Glutamatergic neuron (in vitro differentiated cells): ENCODE measurements around the gene ZNF738. TPM values are rescaled to one million over a fixed set of nuclear protein-coding genes. Genes with fewer than 3 reads are reported as not detected.
"Not testable (repeated sequence)": the region's sequence is repeated elsewhere in the genome, so short reads cannot be mapped to it uniquely, and the experiment has no call there.

ENCODE experiments used
- DNase-seq: peaks from one replicate; pipeline ENCODE4 v3.0.0; 2022
- H3K27ac Mint-ChIP-seq: one replicate; pipeline ENCODE4 v1.8.0; 2020; ENCODE audit warnings: mild to moderate bottlenecking, mixed read lengths, inconsistent platforms; ENCODE audit not compliant: unreplicated experiment
- H3K27me3 Mint-ChIP-seq: one replicate; pipeline ENCODE4 v1.8.0; 2020; ENCODE audit warnings: mild to moderate bottlenecking, moderate library complexity, mixed read lengths, inconsistent platforms; ENCODE audit not compliant: unreplicated experiment
- H3K36me3 Mint-ChIP-seq: one replicate; pipeline ENCODE4 v1.8.0; 2020; ENCODE audit warnings: mild to moderate bottlenecking, mixed read lengths, inconsistent platforms; ENCODE audit not compliant: unreplicated experiment
- H3K4me1 Mint-ChIP-seq: one replicate; pipeline ENCODE4 v1.8.0; 2020; ENCODE audit warnings: mild to moderate bottlenecking, low read depth, mixed read lengths, inconsistent platforms; ENCODE audit not compliant: unreplicated experiment
- H3K4me3 Mint-ChIP-seq: one replicate; pipeline ENCODE4 v1.8.0; 2020; ENCODE audit warnings: mild to moderate bottlenecking, mixed read lengths, inconsistent platforms; ENCODE audit not compliant: unreplicated experiment
- H3K9me3 Mint-ChIP-seq: one replicate; pipeline ENCODE4 v1.8.0; 2020; ENCODE audit warnings: mild to moderate bottlenecking, moderate library complexity, mixed read lengths, inconsistent platforms; ENCODE audit not compliant: unreplicated experiment
- long read RNA-seq: library from polyadenylated mRNA; unstranded; transcript quantifications from one replicate; pipeline ENCODE4 v2.0.0, GENCODE V29; 2020; ENCODE audit not compliant: unreplicated experiment
- total RNA-seq: library from RNA; stranded (reverse); fragmentation: NEBNext Ultra II Directional; extraction: Animal tissue kit (Norgen Biotek cat#: 25700); gene quantifications from one replicate; pipeline ENCODE4 v1.2.1, GENCODE V29; 2021; ENCODE audit not compliant: unreplicated experiment
- TF ChIP-seq, protein P1 (sequence below): fragments of 200-600 bp; sonication (generic); IDR thresholded peaks from one replicate; pipeline ENCODE4 v1.5.0; 2021; ENCODE audit not compliant: partially characterized antibody, unreplicated experiment

The ZNF738 gene
- total RNA-seq = 80.3 TPM
- long read RNA-seq, transcript ZNF738-202 (5 exons, 1,142 nt) = major isoform, 38 of 62 reads
- long read RNA-seq, transcript ZNF738-201 (5 exons, 2,442 nt) = minor isoform, 21 of 62 reads
- long read RNA-seq, partial matches to known transcripts = 1 of 62 reads
- long read RNA-seq, other reads (novel, unspliced or antisense) = 2 of 62 reads

DNA sequence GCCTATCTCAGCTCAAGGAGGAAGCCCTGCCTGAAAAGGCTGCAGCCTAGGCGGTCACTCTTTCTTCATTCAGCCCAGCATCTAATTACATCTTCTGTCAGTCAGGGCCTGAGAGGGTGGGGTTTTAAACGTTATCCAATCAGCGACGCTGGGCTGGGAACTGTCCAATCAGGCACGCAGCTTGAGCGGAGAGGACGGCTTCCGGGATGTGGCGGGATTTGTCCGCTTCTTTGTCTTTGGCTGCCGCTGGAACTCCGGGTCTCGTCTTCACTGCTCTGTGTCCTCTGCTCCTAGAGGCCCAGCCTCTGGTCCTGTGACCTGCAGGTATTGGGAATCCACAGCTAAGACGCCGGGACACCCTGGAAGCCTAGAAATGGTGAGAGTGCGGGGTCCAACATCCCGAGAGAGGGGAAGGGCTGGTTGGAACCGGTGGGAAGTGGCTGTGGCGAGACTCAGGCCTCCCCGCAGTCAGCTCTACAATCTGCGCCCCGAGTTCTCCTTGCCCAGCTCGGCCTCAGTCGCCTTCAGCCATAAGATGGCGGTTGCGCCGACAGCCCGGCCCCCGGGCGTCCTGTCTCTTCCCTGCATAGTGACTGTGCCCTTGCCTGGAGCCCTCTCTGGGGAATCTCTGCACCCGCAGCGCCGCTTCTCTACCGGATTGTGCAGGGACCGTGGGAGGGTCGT, at the start of gene ZNF738:
TSS of gene ZNF738 (plus strand) at position 233 of the 684 bp plus-strand sequence. CDS start at position 374, 141 bp downstream.
- Mint-ChIP-seq H3K9me3 (peaks cover 8% of the 10 kb centered on the region), H3K36me3 (peaks cover 8% of the 10 kb centered on the region), H3K4me3 (peak within 1 kb of the TSS; percentile 99), H3K27ac (peak within 1 kb of the TSS; percentile 100), H3K4me1 (no peaks in the 10 kb centered on the region), H3K27me3 (peaks cover 7% of the 10 kb centered on the region)
- peak; percentile 89 for DNase-seq
- TF ChIP-seq, protein P1, sequence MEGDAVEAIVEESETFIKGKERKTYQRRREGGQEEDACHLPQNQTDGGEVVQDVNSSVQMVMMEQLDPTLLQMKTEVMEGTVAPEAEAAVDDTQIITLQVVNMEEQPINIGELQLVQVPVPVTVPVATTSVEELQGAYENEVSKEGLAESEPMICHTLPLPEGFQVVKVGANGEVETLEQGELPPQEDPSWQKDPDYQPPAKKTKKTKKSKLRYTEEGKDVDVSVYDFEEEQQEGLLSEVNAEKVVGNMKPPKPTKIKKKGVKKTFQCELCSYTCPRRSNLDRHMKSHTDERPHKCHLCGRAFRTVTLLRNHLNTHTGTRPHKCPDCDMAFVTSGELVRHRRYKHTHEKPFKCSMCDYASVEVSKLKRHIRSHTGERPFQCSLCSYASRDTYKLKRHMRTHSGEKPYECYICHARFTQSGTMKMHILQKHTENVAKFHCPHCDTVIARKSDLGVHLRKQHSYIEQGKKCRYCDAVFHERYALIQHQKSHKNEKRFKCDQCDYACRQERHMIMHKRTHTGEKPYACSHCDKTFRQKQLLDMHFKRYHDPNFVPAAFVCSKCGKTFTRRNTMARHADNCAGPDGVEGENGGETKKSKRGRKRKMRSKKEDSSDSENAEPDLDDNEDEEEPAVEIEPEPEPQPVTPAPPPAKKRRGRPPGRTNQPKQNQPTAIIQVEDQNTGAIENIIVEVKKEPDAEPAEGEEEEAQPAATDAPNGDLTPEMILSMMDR = no peak

DNA sequence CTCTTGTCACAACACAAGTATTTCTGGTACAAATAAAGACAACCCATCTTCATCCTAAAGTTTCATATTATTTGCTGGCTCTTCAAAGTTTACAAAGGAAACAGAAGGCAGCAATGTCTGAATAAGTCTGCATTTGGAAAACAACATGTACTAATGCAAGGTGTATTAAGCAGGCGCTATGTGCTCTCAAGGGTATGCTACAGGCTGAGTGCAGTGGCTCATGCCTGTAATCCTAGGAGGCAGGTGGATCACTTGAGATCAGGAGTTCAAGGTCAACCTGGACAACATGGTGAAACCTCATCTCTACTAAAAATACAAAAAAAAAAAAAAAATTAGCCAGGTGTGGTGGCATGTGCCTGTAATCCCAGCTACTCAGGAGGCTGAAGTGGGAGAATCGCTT, 46.0 kb upstream of the ZNF738 start:
- H3K4me1 Mint-ChIP-seq, H3K4me3 Mint-ChIP-seq, H3K27me3 Mint-ChIP-seq, H3K9me3 Mint-ChIP-seq, DNase-seq, H3K36me3 Mint-ChIP-seq, H3K27ac Mint-ChIP-seq: not testable (repeated sequence)

DNA sequence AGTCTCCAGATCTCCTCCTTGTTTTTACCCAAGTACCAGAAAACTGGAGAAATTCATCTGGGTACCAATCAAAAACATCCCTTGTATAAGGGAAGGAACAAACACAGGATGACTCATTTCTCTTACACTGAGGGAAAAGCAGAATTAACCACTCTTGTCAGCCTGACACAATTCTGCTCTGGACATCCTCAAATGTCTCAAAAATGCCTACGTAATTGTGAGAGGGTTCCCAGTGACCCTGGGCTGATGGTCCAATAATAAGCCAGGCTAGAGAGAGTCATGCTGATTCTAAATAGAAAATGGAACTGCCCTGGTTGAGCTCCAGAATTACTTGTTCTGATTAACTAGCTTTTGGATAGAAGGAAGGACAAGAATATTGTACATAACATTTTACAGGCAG, 44.1 kb upstream of the ZNF738 start:
- TF ChIP-seq, protein P1 = no peak
- Mint-ChIP-seq H3K4me1 (peaks cover 12% of the 10 kb centered on the region), H3K36me3 (no peaks in the 10 kb centered on the region), H3K4me3 (no peak overlapping the region), H3K27ac (no peak overlapping the region), H3K9me3 (peaks cover 3% of the 10 kb centered on the region), H3K27me3 (no peaks in the 10 kb centered on the region)
- DNase-seq = no peak

DNA sequence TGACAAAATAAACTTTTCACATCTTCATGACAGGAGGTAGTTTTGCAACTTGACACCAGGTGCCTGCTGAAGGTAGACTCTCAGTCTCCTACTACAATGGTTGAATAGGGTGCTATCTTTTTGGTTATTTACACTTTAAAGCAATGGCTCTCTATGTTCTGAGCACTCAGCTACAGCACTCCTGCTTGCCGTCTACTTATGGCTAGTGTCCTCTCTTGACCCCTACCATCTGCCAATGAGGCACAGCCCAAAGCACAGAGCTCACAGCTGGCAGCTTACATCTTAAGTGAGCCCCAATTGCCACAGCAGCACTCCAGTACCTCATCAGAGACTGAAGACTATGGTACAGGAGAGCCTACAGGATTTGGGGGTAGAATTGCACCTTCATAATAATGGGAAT, 41.0 kb upstream of the ZNF738 start:
- H3K4me3 Mint-ChIP-seq = peak overlapping the region; percentile 2
- peak overlapping the region; percentile 35 for H3K27ac Mint-ChIP-seq
- peaks cover 3% of the 10 kb centered on the region for H3K9me3 Mint-ChIP-seq

DNA sequence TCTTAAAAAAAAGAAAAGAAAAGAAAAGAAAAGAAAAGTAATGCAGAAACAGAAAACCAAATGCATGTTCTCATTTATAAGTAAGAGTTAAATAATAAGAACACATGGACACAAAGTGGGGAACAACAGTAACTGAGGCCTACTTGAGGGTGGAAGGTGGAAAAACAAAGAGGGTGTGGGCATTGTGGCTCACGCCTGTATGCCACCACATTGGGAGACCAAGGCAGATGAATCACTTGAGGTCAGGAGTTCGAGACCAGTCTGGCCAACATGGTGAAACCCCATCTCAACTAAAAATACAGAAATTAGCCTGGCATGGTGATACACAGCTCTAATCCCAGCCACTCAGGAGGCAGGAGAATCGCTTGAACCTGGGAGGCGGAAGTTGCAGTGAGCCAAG, 37.7 kb upstream of the ZNF738 start:
- TF ChIP-seq, protein P1 = no peak
- peaks cover 2% of the 10 kb centered on the region for H3K9me3 Mint-ChIP-seq
- H3K4me1 Mint-ChIP-seq = peaks cover 24% of the 10 kb centered on the region
- H3K4me3 Mint-ChIP-seq = no peak overlapping the region
- H3K27me3 Mint-ChIP-seq = peaks cover 2% of the 10 kb centered on the region
- no peak for DNase-seq
- H3K27ac Mint-ChIP-seq = no peak overlapping the region
- H3K36me3 Mint-ChIP-seq = peaks cover 5% of the 10 kb centered on the region

More for the DNA sequence above, 41.0 kb upstream of the ZNF738 start:
- Mint-ChIP-seq H3K27me3 (peaks cover 2% of the 10 kb centered on the region), H3K4me1 (peaks cover 24% of the 10 kb centered on the region), H3K36me3 (no peaks in the 10 kb centered on the region)
- no peak for DNase-seq
- TF ChIP-seq, protein P1 = no peak
